Measurements from ENCODE around the gene NUAK1.

GRCh38 chr12:106089935-106090334 lies 48.8 kb downstream of the NUAK1 start:
- no peak for TF ChIP-seq CTCF (IDR thresholded peaks at IDR 0.05)
- TF ChIP-seq POLR2A (IDR thresholded peaks at IDR 0.05), result no peak

All from esophagus squamous epithelium (tissue), 4 donors.